Karpas-422 (cell line): ENCODE measurements around the gene TSHB. TPM values are rescaled to one million over a fixed set of nuclear protein-coding genes. Genes with fewer than 3 reads are reported as not detected.

ENCODE experiments used
- total RNA-seq: library from RNA; depleted of rRNA; stranded (reverse); fragments of >200 nt; shearing (Covaris generic); gene quantifications from 2 replicates; pipeline ENCODE4 v1.2.3, GENCODE V29; 2014; ENCODE audit warnings: low replicate concordance; rRNA removed

The TSHB gene
- total RNA-seq, 1 experiment from 2014 or later: not detected

Other genes with a start within 250 kb of the TSHB start
- 75.4 and 106 TPM in 2 replicates for gene SIKE1, start 249.1 kb upstream of the TSHB start, total RNA-seq
- gene SYCP1, start 175.0 kb upstream of the TSHB start, total RNA-seq: not detected in 2 replicates
- gene TSPAN2, start 59.7 kb downstream of the TSHB start, total RNA-seq: not detected in 2 replicates